Measurements from ENCODE around the gene LGR4. TPM values are rescaled to one million over a fixed set of nuclear protein-coding genes. Genes with fewer than 3 reads are reported as not detected.

Gene LGR4
- total RNA-seq, 1 experiment from 2014 or later = 99.2 TPM

DNA sequence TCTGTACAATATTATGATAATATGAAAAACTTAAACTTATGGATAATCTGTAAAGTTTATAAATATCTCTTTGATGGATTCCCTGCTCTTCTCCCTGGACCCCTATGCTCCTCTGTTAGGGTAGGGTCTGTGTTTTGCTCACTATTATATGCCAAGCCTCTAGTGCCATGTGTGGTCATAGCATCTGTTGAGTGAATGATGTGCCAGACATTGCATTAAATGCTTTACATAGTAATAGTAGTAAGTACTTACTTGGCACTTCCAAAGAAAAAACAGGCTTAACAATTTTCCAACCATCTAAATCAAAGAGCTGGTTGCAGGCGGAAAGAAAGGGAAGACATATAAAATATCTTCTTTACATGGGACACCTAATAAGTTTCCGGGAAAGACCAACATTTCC, 46.8 kb downstream of the LGR4 start:
- Histone ChIP-seq H3K23ac (ENCODE audit: insufficient read length, low read depth, low read length) (no peak overlapping the region), H3K4me2 (ENCODE audit: insufficient read depth, insufficient read length, low read length) (no peak overlapping the region), H3T11ph (ENCODE audit: low read length) (no peak overlapping the region), H2AFZ (ENCODE audit: low read length) (no peak overlapping the region), H3K4me1 (ENCODE audit: insufficient read depth, low read length) (peaks cover 7% of the 10 kb centered on the region; the same call in 1 of the 2 replicates), H3K79me1 (ENCODE audit: insufficient read depth, low read depth, low read length, poor library complexity, severe bottlenecking) (peaks cover 10% of the 10 kb centered on the region), H3K23me2 (ENCODE audit: insufficient read length, low read depth, low read length, poor library complexity, severe bottlenecking) (no peaks in the 10 kb centered on the region), H2BK5ac (ENCODE audit: insufficient read length, low read length) (no peak overlapping the region), H3K27me3 (ENCODE audit: insufficient read depth, low read length) (no peaks in the 10 kb centered on the region), H2BK12ac (ENCODE audit: insufficient read length, low read depth, low read length) (no peak overlapping the region), H3K56ac (ENCODE audit: insufficient read length, low read depth, low read length) (no peak overlapping the region), H4K8ac (replicated peaks; ENCODE audit: insufficient read length, low read depth, low read length) (no peak overlapping the region), H3K14ac (ENCODE audit: insufficient read depth, low read length) (no peak overlapping the region), H4K20me1 (ENCODE audit: control insufficient read depth, insufficient read depth, insufficient read length) (no peaks in the 10 kb centered on the region), H3K4ac (ENCODE audit: low read depth, low read length) (no peak overlapping the region), H2BK120ac (ENCODE audit: low read depth, low read length, poor library complexity, severe bottlenecking) (no peak overlapping the region), H4K91ac (ENCODE audit: insufficient read length, low read depth, low read length) (no peak overlapping the region), H3K27ac (ENCODE audit: insufficient read length, low read depth, low read length) (no peak overlapping the region), H3K18ac (ENCODE audit: insufficient read length, low read depth, low read length) (no peak overlapping the region), H3K9ac (ENCODE audit: extremely low read depth, insufficient read length, low read length) (no peak overlapping the region), H2BK20ac (ENCODE audit: low read depth, low read length, poor library complexity, severe bottlenecking) (no peak overlapping the region), H3K79me2 (ENCODE audit: insufficient read depth, low read length) (peaks cover 12% of the 10 kb centered on the region; the same call in 1 of the 2 replicates), H4K5ac (ENCODE audit: insufficient read length, low read depth, low read length) (no peak overlapping the region), H3K9me3 (ENCODE audit: control insufficient read depth, low read depth, low read length) (no peaks in the 10 kb centered on the region), H2AK5ac (ENCODE audit: insufficient read length, low read length) (no peak overlapping the region), H2BK15ac (ENCODE audit: low read depth, low read length) (no peak overlapping the region)
- Mint-ChIP-seq H3K27ac (peak overlapping the region in 1 of 3 experiments; percentile 61; a peak in 2 of 7 replicates), H3K36me3 (ENCODE audit: insufficient read depth in 1 of 3, low read depth in 3 of 3) (peaks cover 0 to 3% (median 2%) of the 10 kb centered on the region in 3 experiments; a peak in 2 of 7 replicates), H3K4me3 (no peak overlapping the region), H3K4me1 (peaks cover 51 to 60% of the 10 kb centered on the region in 2 experiments), H3K9me3 (no peaks in the 10 kb centered on the region), H3K27me3 (ENCODE audit: low read depth) (no peaks in the 10 kb centered on the region)
- TF ChIP-seq, protein P1, sequence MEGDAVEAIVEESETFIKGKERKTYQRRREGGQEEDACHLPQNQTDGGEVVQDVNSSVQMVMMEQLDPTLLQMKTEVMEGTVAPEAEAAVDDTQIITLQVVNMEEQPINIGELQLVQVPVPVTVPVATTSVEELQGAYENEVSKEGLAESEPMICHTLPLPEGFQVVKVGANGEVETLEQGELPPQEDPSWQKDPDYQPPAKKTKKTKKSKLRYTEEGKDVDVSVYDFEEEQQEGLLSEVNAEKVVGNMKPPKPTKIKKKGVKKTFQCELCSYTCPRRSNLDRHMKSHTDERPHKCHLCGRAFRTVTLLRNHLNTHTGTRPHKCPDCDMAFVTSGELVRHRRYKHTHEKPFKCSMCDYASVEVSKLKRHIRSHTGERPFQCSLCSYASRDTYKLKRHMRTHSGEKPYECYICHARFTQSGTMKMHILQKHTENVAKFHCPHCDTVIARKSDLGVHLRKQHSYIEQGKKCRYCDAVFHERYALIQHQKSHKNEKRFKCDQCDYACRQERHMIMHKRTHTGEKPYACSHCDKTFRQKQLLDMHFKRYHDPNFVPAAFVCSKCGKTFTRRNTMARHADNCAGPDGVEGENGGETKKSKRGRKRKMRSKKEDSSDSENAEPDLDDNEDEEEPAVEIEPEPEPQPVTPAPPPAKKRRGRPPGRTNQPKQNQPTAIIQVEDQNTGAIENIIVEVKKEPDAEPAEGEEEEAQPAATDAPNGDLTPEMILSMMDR (conservative IDR thresholded peaks at IDR 0.05) = no peak
- DNase-seq = no peak
- no CpG with 5 or more reads among the region's 2 CpGs for WGBS (ENCODE audit: extremely low coverage, insufficient read length, low lambda C conversion rate)

All from H9 (cell line).